Measurements from ENCODE around the gene ZNF548. TPM values are rescaled to one million over a fixed set of nuclear protein-coding genes. Genes with fewer than 3 reads are reported as not detected.

Gene ZNF548
- 3.2 and 8.4 TPM in 2 replicates for total RNA-seq

GRCh38 chr19:57389730-57390598, at the start of gene ZNF548:
TSS of gene ZNF548 (plus strand) at chr19:57389854. CDS start at chr19:57390100, 246 bp downstream.

GRCh38 chr19:57350877-57351805, 38.5 kb upstream of the ZNF548 start, which contains the start of gene ZNF304:
TSS of gene ZNF304 (plus strand) at chr19:57351271. CDS start at chr19:57351665, 394 bp downstream.

DNA sequence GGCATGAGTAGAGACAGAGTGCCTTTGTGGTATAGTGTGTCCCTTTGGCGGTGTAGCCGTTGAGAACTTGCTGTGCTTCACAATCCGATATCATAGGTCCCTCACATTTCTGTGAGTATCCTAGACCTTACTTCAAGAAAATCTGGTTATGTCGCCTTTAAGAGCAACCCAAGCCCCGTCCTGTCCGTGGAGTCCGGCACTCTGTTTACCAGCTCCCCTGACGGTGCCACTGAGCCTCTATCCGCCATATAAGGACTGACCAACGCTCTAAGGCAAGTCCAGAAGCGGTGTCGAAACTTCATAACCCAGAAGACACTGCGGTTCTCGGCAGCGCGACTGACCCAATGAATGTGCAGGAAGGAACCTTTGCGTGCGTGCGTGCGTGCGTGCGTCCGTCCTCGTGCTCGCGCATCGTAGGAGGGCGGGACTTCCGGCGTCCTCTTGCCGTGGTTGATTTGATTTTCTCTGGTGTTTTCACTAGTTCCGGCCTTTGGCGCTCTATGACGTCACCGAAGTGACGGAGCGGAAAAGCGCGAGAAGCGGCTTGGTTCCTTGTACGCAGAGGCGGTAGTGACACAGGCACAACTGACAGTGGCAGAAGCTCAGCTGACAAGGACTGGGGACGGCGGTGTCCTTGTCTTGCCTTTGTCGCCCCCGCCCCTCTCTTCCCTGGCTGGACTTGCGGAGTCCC, 26.5 kb upstream of the ZNF548 start, which contains the start of the genes TRAPPC2B and ZNF547:
TRAPPC2B (plus strand) TSS at position 555 of the 691 bp plus-strand sequence. CDS start 1,283 bp downstream, outside the sequence.
ZNF547 (plus strand) TSS at position 555 of the 691 bp plus-strand sequence. CDS start 5,005 bp downstream, outside the sequence.

DNA sequence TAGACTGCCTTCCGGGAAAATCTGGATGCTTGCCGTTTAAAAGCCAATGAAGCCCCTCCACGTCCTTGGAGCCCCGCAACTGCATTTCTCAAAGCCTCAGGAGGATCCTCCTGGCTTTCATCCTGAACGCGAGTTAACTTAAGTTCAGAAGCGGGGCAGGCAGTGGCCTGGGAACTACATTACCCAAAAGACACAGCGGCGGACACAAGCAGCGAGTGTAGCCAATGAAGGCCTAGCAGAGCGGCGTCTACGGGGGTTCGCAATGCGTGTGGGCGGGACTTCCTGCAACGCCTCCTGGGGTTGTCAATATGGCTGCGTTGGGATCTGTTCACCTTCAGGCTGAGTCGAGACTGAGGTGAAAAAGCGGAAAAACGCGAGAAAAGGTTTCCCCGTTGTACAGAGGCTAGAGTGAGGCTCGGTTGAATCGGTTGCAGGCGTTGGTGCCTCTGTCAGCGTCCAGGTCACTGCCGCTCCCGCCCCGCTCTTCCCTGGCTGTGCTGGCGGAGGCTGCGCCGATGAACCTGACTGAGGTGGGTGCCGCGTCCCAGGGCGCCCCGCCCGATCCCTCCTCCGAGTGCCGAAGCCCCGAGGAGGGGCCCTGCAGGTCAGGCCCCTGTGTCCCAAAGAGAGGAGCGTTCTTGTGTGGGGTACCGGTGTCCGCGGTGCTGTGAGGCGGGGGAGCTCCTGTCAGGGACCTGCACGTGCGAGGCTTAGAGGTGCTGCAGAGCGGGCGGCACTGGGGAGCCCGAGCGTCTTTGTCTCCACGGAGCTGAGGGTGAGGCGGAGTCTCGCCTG, 21.4 kb downstream of the ZNF548 start, which contains the start of gene ZNF17:
ZNF17 (plus strand) TSS at position 285 of the 795 bp plus-strand sequence. CDS start 2,455 bp downstream, outside the sequence.

GRCh38 chr19:57435062-57435978, 45.7 kb downstream of the ZNF548 start, which contains the start of gene ZNF749:
TSS of gene ZNF749 (plus strand) at chr19:57435325. CDS start at chr19:57435579, 254 bp downstream.

Other genes starting within 250 kb of the ZNF548 start
- gene ZIM3, start 244.7 kb upstream of the ZNF548 start, total RNA-seq = not detected in 2 replicates
- gene DUXA, start 222.4 kb upstream of the ZNF548 start, total RNA-seq = not detected in 2 replicates
- 21.8 and 28.1 TPM in 2 replicates for gene ZNF264, start 198.4 kb upstream of the ZNF548 start, total RNA-seq
- 0.57 and 0.62 TPM in 2 replicates for gene AURKC, start 158.8 kb upstream of the ZNF548 start, total RNA-seq
- 3.8 and 6.9 TPM in 2 replicates for gene ZNF805, start 149.2 kb upstream of the ZNF548 start, total RNA-seq
- 15.8 and 29.0 TPM in 2 replicates for gene ZNF460, start 109.4 kb upstream of the ZNF548 start, total RNA-seq
- gene ZNF543, start 69.4 kb upstream of the ZNF548 start, total RNA-seq = 4.4 and 4.7 TPM in 2 replicates
- 5.0 and 5.9 TPM in 2 replicates for gene ZNF304, start 38.6 kb upstream of the ZNF548 start, total RNA-seq
- 18.6 and 29.0 TPM in 2 replicates for gene TRAPPC2B, start 26.3 kb upstream of the ZNF548 start, total RNA-seq
- 0.62 and 1.5 TPM in 2 replicates for gene ZNF547, start 26.3 kb upstream of the ZNF548 start, total RNA-seq
- 1.9 and 3.3 TPM in 2 replicates for gene ZNF17, start 21.3 kb downstream of the ZNF548 start, total RNA-seq
- 5.0 and 8.7 TPM in 2 replicates for gene ZNF749, start 45.5 kb downstream of the ZNF548 start, total RNA-seq
- 0.49 TPM in 1 of 2 replicates, not detected in the other for gene VN1R1, start 67.3 kb downstream of the ZNF548 start, total RNA-seq
- gene ZNF772, start 87.7 kb downstream of the ZNF548 start, total RNA-seq = 7.7 and 8.0 TPM in 2 replicates
- 8.1 and 10.0 TPM in 2 replicates for gene ZNF419, start 97.9 kb downstream of the ZNF548 start, total RNA-seq
- 6.4 and 11.6 TPM in 2 replicates for gene ZNF773, start 110.1 kb downstream of the ZNF548 start, total RNA-seq
- 3.5 and 4.7 TPM in 2 replicates for gene ZNF549, start 137.5 kb downstream of the ZNF548 start, total RNA-seq
- 3.5 and 5.5 TPM in 2 replicates for gene ZNF550, start 170.0 kb downstream of the ZNF548 start, total RNA-seq
- 2.2 and 3.0 TPM in 2 replicates for gene ZNF416, start 189.1 kb downstream of the ZNF548 start, total RNA-seq
- 2.3 and 5.9 TPM in 2 replicates for gene ZIK1, start 194.3 kb downstream of the ZNF548 start, total RNA-seq
- 1.6 and 2.3 TPM in 2 replicates for gene ZNF530, start 210.0 kb downstream of the ZNF548 start, total RNA-seq
- gene ZNF134, start 224.4 kb downstream of the ZNF548 start, total RNA-seq = 11.1 and 17.4 TPM in 2 replicates
- 4.6 and 5.2 TPM in 2 replicates for gene ZNF211, start 243.3 kb downstream of the ZNF548 start, total RNA-seq